ENCODE results near the gene ITPR1. TPM values are rescaled to one million over a fixed set of nuclear protein-coding genes. Genes with fewer than 3 reads are reported as not detected.

ITPR1 gene
- total and polyA plus RNA-seq, 10 of the 15 experiments (the other 5 are each of a cell fraction or from before 2014, with no cell fraction given): 12.2 to 239 (median 28.4) TPM

DNA sequence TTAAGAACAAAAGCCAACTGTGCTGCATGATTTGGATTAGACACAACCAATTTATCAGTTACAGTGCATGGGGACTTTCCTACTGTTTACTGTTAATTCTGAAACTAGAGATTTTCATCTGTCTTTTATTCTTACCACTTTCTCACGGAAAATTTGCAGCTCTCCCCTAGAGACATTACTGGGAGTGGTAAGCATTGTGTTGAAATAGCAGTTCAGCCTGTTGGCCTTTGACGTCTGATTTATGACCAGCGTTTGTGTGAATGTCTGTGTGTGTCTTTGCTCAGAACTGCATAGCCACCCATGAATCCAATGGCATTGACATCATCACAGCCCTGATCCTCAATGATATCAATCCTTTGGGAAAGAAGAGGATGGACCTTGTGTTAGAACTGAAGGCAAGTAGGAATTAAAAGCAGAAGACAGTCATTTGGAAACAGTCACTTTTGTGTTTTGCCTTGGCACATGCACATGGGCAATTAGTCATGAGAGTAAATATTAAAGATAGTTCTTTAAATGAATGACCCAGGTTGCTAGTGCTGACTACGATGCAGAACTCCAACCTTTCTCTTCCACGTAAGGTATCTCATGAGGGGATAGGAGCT, 283.9 kb downstream of the ITPR1 start:
- in situ Hi-C loops (cut with MboI) (no loop called here), intact Hi-C loops (cut with micrococcal nuclease; ENCODE audit: unreplicated experiment) (loop anchor here (1.0 to 2.0 kb wide), 8 partner anchors 23 to 200 kb away; no protein-coding TSS in a partner anchor)
- ChIA-PET RAD21 (ENCODE audit: unreplicated experiment) (interaction anchor here (0.7 to 12.2 kb wide), 23 partner anchors 20 to 281 kb away, joined by 3 to 377 read pairs (median 8); partner anchors contain the start of gene BHLHE40), CTCF (interaction anchor here (1.1 to 7.4 kb wide), 11 partner anchors 9 to 206 kb away, joined by 3 to 95 read pairs (median 6); no protein-coding TSS in a partner anchor), SMC1A (ENCODE audit: uncharacterized antibody, unreplicated experiment) (interaction anchor here (0.7 to 19.5 kb wide), 26 partner anchors 9 to 275 kb away, joined by 3 to 618 read pairs (median 5); no protein-coding TSS in a partner anchor), POLR2A (interaction anchor here (0.6 to 18.6 kb wide), 13 partner anchors 11 to 276 kb away, joined by 3 to 414 read pairs (median 3); no protein-coding TSS in a partner anchor)
- Histone ChIP-seq H3K79me2 (ENCODE audit: control insufficient read depth, insufficient read depth, low read length) (no peaks in the 10 kb centered on the region), H3K9me3 (replicated peaks; ENCODE audit: control insufficient read depth, insufficient read depth, low read length) (no peaks in the 10 kb centered on the region), H3K36me3 (ENCODE audit: control insufficient read depth in 2 of 2, insufficient read depth in 2 of 2, low read length in 1 of 2) (peaks cover 4 to 21% of the 10 kb centered on the region in 2 experiments; a peak in 3 of 4 replicates), H3K27me3 (replicated peaks in 1 of 2; ENCODE audit: control insufficient read depth in 2 of 2, insufficient read depth in 2 of 2, low read length in 1 of 2) (no peaks in the 10 kb centered on the region), H3K4me3 (no peak overlapping the region), H4K20me1 (ENCODE audit: control insufficient read depth, insufficient read depth) (no peaks in the 10 kb centered on the region), H3K4me1 (ENCODE audit: control insufficient read depth, insufficient read depth, low read length) (peaks cover 32% of the 10 kb centered on the region), H2AFZ (ENCODE audit: control insufficient read depth, low read depth, low read length) (no peak overlapping the region), H3K27ac (ENCODE audit: control insufficient read depth, insufficient read depth) (peak overlapping the region; percentile 99), H3K9ac (ENCODE audit: control insufficient read depth, insufficient read depth, low read length) (peak overlapping the region; percentile 72), H3K4me2 (ENCODE audit: control insufficient read depth, insufficient read depth) (no peak overlapping the region; the same call in 1 of the 2 replicates)
- ATAC-seq (peak; percentile 82), DNase-seq (ENCODE audit: low read depth, low spot score) (peak; percentile 98), FAIRE-seq (peak; percentile 86)
- 3% methylated on average over 5 of the region's 5 CpGs for WGBS (ENCODE audit: insufficient coverage, insufficient replicate concordance, low lambda C conversion rate, missing lambda C conversion rate)
- no TSS peak for BruUV-seq (replicated peaks)
- TF ChIP-seq, protein P1, sequence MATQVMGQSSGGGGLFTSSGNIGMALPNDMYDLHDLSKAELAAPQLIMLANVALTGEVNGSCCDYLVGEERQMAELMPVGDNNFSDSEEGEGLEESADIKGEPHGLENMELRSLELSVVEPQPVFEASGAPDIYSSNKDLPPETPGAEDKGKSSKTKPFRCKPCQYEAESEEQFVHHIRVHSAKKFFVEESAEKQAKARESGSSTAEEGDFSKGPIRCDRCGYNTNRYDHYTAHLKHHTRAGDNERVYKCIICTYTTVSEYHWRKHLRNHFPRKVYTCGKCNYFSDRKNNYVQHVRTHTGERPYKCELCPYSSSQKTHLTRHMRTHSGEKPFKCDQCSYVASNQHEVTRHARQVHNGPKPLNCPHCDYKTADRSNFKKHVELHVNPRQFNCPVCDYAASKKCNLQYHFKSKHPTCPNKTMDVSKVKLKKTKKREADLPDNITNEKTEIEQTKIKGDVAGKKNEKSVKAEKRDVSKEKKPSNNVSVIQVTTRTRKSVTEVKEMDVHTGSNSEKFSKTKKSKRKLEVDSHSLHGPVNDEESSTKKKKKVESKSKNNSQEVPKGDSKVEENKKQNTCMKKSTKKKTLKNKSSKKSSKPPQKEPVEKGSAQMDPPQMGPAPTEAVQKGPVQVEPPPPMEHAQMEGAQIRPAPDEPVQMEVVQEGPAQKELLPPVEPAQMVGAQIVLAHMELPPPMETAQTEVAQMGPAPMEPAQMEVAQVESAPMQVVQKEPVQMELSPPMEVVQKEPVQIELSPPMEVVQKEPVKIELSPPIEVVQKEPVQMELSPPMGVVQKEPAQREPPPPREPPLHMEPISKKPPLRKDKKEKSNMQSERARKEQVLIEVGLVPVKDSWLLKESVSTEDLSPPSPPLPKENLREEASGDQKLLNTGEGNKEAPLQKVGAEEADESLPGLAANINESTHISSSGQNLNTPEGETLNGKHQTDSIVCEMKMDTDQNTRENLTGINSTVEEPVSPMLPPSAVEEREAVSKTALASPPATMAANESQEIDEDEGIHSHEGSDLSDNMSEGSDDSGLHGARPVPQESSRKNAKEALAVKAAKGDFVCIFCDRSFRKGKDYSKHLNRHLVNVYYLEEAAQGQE (IDR thresholded peaks at IDR 0.05; ENCODE audit: low read depth, low read length): no peak
- TF ChIP-seq KDM1A (IDR thresholded peaks at IDR 0.05; ENCODE audit: borderline replicate concordance) (no peak), MYB (IDR thresholded peaks at IDR 0.05; ENCODE audit: borderline replicate concordance, low read depth, low read length) (peak; percentile 93), SIX5 (IDR thresholded peaks at IDR 0.05; ENCODE audit: low read depth, low read length, severe bottlenecking) (no peak), SMARCA5 (IDR thresholded peaks at IDR 0.05) (peak; percentile 81; the same call in 1 of the 2 replicates), RAD21 (IDR thresholded peaks at IDR 0.05; ENCODE audit: insufficient read depth, low read depth, low read length) (peak; percentile 41), POLR2AphosphoS2 (IDR thresholded peaks at IDR 0.05; ENCODE audit: low read depth, low read length) (no peak), CREB1 (IDR thresholded peaks at IDR 0.05; ENCODE audit: low read depth) (peak; percentile 90), CBX5 (IDR thresholded peaks at IDR 0.05; ENCODE audit: low read depth) (peak; percentile 79; the same call in 1 of the 2 replicates), NR2C1 (IDR thresholded peaks at IDR 0.05) (peak; percentile 26; the same call in 1 of the 2 replicates), HCFC1 (IDR thresholded peaks at IDR 0.05; ENCODE audit: low read length) (no peak), NFIC (IDR thresholded peaks at IDR 0.05; ENCODE audit: low read depth, low read length) (peak; percentile 98), FOXK2 (IDR thresholded peaks at IDR 0.05) (no peak)
- TF ChIP-seq, protein P2, sequence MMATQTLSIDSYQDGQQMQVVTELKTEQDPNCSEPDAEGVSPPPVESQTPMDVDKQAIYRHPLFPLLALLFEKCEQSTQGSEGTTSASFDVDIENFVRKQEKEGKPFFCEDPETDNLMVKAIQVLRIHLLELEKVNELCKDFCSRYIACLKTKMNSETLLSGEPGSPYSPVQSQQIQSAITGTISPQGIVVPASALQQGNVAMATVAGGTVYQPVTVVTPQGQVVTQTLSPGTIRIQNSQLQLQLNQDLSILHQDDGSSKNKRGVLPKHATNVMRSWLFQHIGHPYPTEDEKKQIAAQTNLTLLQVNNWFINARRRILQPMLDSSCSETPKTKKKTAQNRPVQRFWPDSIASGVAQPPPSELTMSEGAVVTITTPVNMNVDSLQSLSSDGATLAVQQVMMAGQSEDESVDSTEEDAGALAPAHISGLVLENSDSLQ (IDR thresholded peaks at IDR 0.05): peak; percentile 88

All from GM12878 (cell line).